ENCODE results near the gene MICU2. TPM values are rescaled to one million over a fixed set of nuclear protein-coding genes. Genes with fewer than 3 reads are reported as not detected.

MICU2 gene
- total RNA-seq, 1 experiment from 2014 or later, result 21.8 TPM

DNA sequence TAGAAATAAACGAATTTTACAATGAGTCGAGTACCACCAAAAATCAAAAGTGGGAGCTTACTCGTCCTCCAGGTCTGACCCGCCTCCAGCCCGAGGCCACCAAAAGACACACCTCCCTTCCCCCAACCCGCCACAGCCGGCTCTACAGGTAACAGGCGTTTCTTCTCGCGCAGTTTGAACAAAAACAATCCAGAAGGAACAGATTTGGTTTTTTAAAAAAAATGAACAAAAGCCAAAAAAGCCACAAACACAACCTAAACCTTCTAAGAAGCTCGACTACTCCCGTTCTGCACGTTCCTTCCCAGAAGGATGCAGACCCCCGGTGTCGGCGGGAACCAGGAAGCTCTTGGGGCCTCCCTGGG is 145.5 kb downstream of the MICU2 start:
- BruUV-seq (replicated peaks), result no TSS peak
- Mint-ChIP-seq H3K27me3 (ENCODE audit: insufficient read depth, unreplicated experiment) (no peaks in the 10 kb centered on the region), H3K9me3 (ENCODE audit: unreplicated experiment) (no peaks in the 10 kb centered on the region), H3K4me1 (ENCODE audit: insufficient read depth, unreplicated experiment) (peaks cover 22% of the 10 kb centered on the region), H3K4me3 (ENCODE audit: unreplicated experiment) (peak overlapping the region; percentile 88), H3K36me3 (ENCODE audit: insufficient read depth, unreplicated experiment) (no peaks in the 10 kb centered on the region), H3K27ac (ENCODE audit: low read depth, unreplicated experiment) (peak overlapping the region; percentile 75)
- TF ChIP-seq, protein P1, sequence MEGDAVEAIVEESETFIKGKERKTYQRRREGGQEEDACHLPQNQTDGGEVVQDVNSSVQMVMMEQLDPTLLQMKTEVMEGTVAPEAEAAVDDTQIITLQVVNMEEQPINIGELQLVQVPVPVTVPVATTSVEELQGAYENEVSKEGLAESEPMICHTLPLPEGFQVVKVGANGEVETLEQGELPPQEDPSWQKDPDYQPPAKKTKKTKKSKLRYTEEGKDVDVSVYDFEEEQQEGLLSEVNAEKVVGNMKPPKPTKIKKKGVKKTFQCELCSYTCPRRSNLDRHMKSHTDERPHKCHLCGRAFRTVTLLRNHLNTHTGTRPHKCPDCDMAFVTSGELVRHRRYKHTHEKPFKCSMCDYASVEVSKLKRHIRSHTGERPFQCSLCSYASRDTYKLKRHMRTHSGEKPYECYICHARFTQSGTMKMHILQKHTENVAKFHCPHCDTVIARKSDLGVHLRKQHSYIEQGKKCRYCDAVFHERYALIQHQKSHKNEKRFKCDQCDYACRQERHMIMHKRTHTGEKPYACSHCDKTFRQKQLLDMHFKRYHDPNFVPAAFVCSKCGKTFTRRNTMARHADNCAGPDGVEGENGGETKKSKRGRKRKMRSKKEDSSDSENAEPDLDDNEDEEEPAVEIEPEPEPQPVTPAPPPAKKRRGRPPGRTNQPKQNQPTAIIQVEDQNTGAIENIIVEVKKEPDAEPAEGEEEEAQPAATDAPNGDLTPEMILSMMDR (IDR thresholded peaks at IDR 0.05; ENCODE audit: unreplicated experiment), result no peak
- ChIA-PET CTCF (interaction anchor here (0.6 to 4.0 kb wide), 5 partner anchors 18 to 452 kb away, joined by 3 to 29 read pairs (median 3); no protein-coding TSS in a partner anchor), POLR2A (interaction anchor here (0.7 to 2.3 kb wide), 21 partner anchors 8 to 1965 kb away, joined by 3 to 43 read pairs (median 4); partner anchors contain the start of genes MRPL57 and SKA3)
- intact Hi-C loops (cut with micrococcal nuclease), result loop anchor here (2.0 kb wide), 1 partner anchor 22 kb away; no protein-coding TSS in a partner anchor
- DNase-seq (ENCODE audit: unreplicated experiment), result peak; percentile 65

DNA sequence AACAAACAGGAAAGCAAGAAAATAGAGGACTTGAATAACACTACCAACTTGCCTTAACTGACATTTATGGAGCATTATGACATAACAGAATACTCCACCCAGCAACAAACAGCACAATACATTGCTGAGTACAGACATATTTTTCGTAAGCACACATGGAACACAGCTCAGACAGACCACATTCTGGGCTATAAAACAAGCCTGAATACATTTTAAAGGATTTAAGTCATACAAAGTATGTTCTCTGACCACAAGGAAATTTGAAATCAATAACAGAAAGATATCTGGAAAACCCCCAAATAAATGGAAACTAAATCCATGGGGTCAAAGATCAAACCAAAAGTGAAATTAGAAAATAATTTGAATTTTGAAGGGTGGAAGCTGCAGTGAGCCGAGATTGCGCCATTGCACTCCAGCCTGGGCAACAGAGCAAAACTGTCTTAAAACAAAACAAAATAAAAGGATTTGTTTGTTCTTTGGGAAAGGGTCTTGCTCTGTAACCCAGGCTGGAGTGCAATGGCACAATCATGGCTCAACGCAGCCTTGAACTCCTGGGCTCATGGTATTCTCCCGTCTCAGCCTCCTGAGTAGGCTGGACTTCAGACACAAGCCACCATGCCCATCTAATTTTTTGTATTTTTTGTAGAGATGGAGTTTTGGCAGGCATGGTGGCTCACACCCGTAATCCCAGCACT is 150.4 kb downstream of the MICU2 start:
- intact Hi-C loops (cut with micrococcal nuclease), result no loop called here
- POLR2A ChIA-PET, result interaction anchor here (0.7 to 1.9 kb wide), 3 partner anchors 17 to 327 kb away, joined by 3 to 7 read pairs (median 3); no protein-coding TSS in a partner anchor
- Mint-ChIP-seq H3K36me3 (ENCODE audit: insufficient read depth, unreplicated experiment) (no peaks in the 10 kb centered on the region), H3K27ac (ENCODE audit: low read depth, unreplicated experiment) (no peak overlapping the region), H3K4me1 (ENCODE audit: insufficient read depth, unreplicated experiment) (peaks cover 22% of the 10 kb centered on the region), H3K4me3 (ENCODE audit: unreplicated experiment) (no peak overlapping the region), H3K9me3 (ENCODE audit: unreplicated experiment) (peaks cover 15% of the 10 kb centered on the region), H3K27me3 (ENCODE audit: insufficient read depth, unreplicated experiment) (no peaks in the 10 kb centered on the region)
- TF ChIP-seq, protein P1 (IDR thresholded peaks at IDR 0.05; ENCODE audit: unreplicated experiment), result no peak
- DNase-seq (ENCODE audit: unreplicated experiment), result no peak
- BruUV-seq (replicated peaks), result no TSS peak
- CTCF ChIA-PET, result interaction anchor here (1.0 kb wide), 1 partner anchor 24 kb away, joined by 5 read pairs; no protein-coding TSS in a partner anchor

DNA sequence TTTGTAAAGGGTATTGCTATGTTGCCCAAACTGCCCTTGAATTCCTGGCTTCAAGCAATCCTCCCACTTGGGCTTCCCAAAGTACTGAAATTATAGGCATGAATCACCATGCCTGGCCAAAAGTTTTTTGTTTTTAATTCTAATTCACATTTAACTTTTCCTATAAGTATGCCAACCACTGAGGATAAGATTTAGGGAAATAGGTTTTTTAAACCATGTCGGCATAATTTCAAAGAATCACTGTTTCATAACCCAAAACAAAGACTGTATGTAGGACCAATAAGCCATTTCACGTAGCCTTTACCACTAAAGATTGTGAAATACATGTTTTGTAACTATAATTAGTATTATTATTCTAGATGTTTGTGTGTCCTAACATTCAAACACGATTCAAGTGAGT is 153.0 kb downstream of the MICU2 start:
- ChIA-PET CTCF (no interaction called here), POLR2A (interaction anchor here (1.5 kb wide), 2 partner anchors 8 to 15 kb away, joined by 7 to 13 read pairs; partner anchors contain the start of gene ZDHHC20)
- Mint-ChIP-seq H3K27me3 (ENCODE audit: insufficient read depth, unreplicated experiment) (no peaks in the 10 kb centered on the region), H3K4me3 (ENCODE audit: unreplicated experiment) (no peak overlapping the region), H3K4me1 (ENCODE audit: insufficient read depth, unreplicated experiment) (peaks cover 6% of the 10 kb centered on the region), H3K36me3 (ENCODE audit: insufficient read depth, unreplicated experiment) (no peaks in the 10 kb centered on the region), H3K27ac (ENCODE audit: low read depth, unreplicated experiment) (no peak overlapping the region), H3K9me3 (ENCODE audit: unreplicated experiment) (peaks cover 15% of the 10 kb centered on the region)
- intact Hi-C loops (cut with micrococcal nuclease), result no loop called here
- BruUV-seq (replicated peaks), result no TSS peak
- TF ChIP-seq, protein P1 (IDR thresholded peaks at IDR 0.05; ENCODE audit: unreplicated experiment), result no peak
- peak; percentile 13 for DNase-seq (ENCODE audit: unreplicated experiment)

DNA sequence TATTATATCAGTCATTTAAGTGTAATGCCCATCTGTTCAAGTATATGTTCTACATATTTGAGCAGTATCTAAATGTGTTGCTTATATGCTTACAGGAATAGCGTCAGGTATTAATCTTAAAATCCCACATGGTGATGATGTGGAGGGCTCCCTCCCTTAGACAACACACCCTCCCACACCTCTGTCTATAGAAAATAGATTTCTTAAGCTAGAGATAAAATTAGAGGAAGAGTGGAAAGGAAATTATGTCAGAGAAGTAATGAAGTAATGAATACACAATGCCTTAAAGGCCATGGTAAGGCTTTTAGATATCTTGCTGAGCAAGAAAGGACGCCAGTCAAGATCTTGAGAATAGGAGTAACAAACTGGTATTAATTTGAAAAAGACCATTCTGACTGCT is 157.3 kb downstream of the MICU2 start:
- Mint-ChIP-seq H3K9me3 (ENCODE audit: unreplicated experiment) (no peaks in the 10 kb centered on the region), H3K27me3 (ENCODE audit: insufficient read depth, unreplicated experiment) (no peaks in the 10 kb centered on the region), H3K4me1 (ENCODE audit: insufficient read depth, unreplicated experiment) (no peaks in the 10 kb centered on the region), H3K36me3 (ENCODE audit: insufficient read depth, unreplicated experiment) (no peaks in the 10 kb centered on the region), H3K27ac (ENCODE audit: low read depth, unreplicated experiment) (no peak overlapping the region), H3K4me3 (ENCODE audit: unreplicated experiment) (no peak overlapping the region)
- intact Hi-C loops (cut with micrococcal nuclease), result no loop called here
- DNase-seq (ENCODE audit: unreplicated experiment), result no peak
- ChIA-PET POLR2A (interaction anchor here (2.6 kb wide), 1 partner anchor 12 kb away, joined by 12 read pairs; the partner anchor contains the start of gene ZDHHC20), CTCF (interaction anchor here (1.2 kb wide), 1 partner anchor 149 kb away, joined by 3 read pairs; no protein-coding TSS in a partner anchor)
- BruUV-seq (replicated peaks), result no TSS peak
- TF ChIP-seq, protein P1 (IDR thresholded peaks at IDR 0.05; ENCODE audit: unreplicated experiment), result no peak
